HTERT RPE-1 (cell line): ENCODE measurements around the gene THEMIS2.
"Not testable (repeated sequence)": the region's sequence is repeated elsewhere in the genome, so short reads cannot be mapped to it uniquely, and the experiment has no call there.

Experiments used
- in situ Hi-C: fragments of 300-500 bp; cut with MboI; formaldehyde crosslinking; loops from 4 replicates; pipeline ENCODE4 v1.14.3; 2020; ENCODE audit warnings: low sequenced_read_pairs

Gene THEMIS2

GRCh38 chr1:27862671-27863537, 9.4 kb upstream of the THEMIS2 start:
- in situ Hi-C loops, result no loop called here

DNA sequence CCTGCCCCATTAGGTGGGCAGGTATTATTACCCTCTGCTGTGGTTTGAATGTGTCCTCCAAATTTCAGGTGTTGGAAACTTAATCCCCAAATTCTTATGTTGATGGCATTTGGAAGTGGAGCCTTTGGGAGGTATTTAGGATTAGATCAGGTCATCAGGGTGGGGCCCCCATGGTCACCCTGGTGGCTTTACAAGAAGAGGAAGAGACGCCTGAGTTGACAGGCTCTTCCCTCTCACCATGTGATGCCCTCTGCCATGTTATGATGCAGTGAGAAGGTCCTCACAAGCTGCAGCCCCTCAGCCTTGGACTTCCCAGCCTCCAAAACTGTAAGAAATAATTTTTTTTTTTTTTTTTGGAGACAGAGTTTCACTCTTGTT, 8.8 kb upstream of the THEMIS2 start:
- in situ Hi-C loops, result no loop called here

DNA sequence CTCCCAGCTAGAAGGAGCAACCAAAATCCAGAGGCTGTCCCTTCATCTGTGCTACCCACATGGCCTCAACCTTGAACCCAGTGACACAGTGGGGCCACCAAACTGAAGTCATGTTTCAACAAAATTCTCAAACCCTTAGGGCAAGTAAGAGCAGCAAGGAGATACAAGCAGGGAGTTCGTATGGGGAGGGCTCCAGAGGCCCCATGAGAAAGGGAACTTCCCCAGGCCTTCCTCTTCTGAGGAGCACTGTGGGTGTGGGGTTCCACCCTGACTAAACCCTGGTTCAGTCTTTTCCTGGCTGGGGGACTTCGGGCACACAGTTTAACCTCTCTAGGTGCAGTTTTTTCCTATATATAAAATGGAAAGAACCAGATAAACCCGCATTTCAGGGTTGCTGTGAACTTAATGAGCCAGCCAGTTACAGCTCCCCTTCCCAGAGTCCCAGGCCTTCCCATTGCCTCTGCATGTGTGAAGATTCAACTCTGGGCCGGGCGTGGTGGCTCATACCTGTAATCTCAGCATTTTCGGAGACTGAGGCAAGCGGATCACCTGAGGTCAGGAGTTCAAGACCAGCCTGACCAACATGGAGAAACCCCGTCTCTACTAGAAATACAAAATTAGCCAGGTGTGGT, 8.0 kb upstream of the THEMIS2 start:
- in situ Hi-C loops, result no loop called here

DNA sequence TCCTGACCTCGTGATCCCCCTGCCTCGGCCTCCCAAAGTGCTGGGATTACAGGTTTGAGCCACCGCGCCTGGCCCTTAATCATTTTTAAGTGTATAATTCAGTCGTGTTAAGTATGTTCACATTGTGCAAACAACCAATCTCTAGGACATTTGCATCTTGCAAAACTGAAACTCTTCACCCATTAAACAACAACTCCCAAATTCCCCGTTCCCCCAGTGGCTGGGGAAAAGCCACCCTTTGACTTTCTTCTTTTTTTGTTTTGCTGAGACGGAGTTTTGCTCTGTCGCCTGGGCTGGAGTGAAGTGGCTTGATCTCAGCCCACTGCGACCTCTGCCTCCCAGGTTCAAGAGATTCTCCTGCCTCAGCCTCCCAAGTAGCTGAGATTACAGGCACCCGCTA, 6.5 kb upstream of the THEMIS2 start:
- in situ Hi-C loops, result no loop called here

GRCh38 chr1:27868556-27868931, 3.8 kb upstream of the THEMIS2 start:
- in situ Hi-C loops, result no loop called here

- in situ Hi-C loops, result no loop called here
Measured at GRCh38 chr1:27868932-27869718, 3.2 kb upstream of the THEMIS2 start.

- in situ Hi-C loops, result no loop called here
Measured at GRCh38 chr1:27869719-27870085, 2.6 kb upstream of the THEMIS2 start.

DNA sequence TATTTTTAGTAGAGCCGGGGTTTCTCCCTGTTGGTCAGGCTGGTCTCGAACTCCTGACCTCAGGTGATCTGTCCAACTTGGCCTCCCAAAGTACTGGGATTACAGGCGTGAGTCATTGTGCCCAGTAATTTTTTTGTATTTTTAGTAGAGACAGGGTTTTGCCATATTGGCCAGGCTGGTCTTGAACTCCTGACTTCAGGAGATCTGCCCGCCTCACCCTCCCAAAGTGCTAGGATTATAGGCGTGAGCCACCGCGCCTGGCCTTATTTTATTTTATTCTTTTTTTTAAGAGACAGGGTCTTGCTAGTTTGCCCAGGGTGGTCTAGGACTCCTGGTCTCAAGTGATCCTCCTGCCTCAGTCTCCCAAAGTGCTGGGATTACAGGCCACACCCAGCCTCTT, 1.3 kb upstream of the THEMIS2 start:
- in situ Hi-C loops, result not testable (repeated sequence)

- in situ Hi-C loops, result no loop called here
Measured at GRCh38 chr1:27872802-27873551, 633 bp downstream of the THEMIS2 start.

- in situ Hi-C loops, result no loop called here
Measured at GRCh38 chr1:27873671-27874384, 1.5 kb downstream of the THEMIS2 start.

- in situ Hi-C loops, result no loop called here
Measured at GRCh38 chr1:27876341-27877114, 4.2 kb downstream of the THEMIS2 start.

- in situ Hi-C loops, result no loop called here
Measured at GRCh38 chr1:27877115-27877416, 4.7 kb downstream of the THEMIS2 start.

GRCh38 chr1:27878039-27878438, 5.7 kb downstream of the THEMIS2 start:
- in situ Hi-C loops, result no loop called here

- in situ Hi-C loops, result no loop called here
Measured at GRCh38 chr1:27878787-27879335, 6.5 kb downstream of the THEMIS2 start.

GRCh38 chr1:27879374-27880082, 7.2 kb downstream of the THEMIS2 start:
- in situ Hi-C loops, result no loop called here

GRCh38 chr1:27882543-27882903, 10.2 kb downstream of the THEMIS2 start:
- in situ Hi-C loops, result no loop called here

DNA sequence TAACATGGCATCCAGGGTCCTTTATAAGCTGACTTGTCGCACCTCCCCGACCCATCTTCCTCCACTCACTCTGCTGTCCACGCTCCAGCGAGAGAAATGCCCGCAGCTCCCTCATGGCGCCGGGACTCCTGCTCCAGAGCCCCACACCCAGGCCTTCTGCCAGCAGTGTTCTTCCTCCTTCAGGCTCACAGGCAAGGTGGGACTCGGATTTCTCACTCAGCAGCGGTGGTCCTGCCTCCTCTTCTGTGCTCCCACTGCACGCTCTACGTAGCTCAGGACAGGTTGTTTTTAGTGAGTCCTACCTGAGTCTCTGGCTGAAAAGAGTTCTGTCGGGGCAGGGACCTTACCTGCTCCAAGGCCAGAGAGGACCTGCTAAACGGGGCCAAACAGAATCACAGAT, 11.2 kb downstream of the THEMIS2 start:
- in situ Hi-C loops, result no loop called here

- in situ Hi-C loops, result no loop called here
Measured at GRCh38 chr1:27884006-27884954, 11.9 kb downstream of the THEMIS2 start.
